ENCODE results near the gene RCVRN. TPM values are rescaled to one million over a fixed set of nuclear protein-coding genes. Genes with fewer than 3 reads are reported as not detected.

The RCVRN gene
- total and polyA plus RNA-seq, 2 of the 13 experiments (the other 11 are each of a cell fraction or from before 2014, with no cell fraction given), result not detected

DNA sequence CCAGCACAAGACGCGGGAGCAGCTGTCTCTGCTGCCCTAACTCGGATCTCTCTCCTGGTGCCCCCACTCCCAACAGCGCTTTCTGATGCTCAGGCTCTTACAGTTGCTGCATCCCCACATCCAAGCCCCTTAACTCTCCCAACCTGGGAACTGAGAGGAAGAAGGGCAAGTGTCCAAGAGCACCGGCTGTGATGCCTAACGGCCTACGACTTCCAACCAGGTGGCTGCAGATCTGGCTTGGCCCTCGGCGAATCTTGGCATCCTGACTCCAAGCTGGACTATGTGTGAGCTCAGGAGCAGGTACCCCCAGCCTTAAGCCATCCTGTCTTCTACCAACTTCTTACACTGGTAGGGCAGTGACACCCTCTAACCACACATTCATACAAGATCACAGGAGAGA, 38.3 kb upstream of the RCVRN start:
- Histone ChIP-seq H3K9me3 (ENCODE audit: low read length) (no peaks in the 10 kb centered on the region), H3K27ac (ENCODE audit: extremely low read length, insufficient read depth, low read length) (no peak overlapping the region), H3K79me2 (ENCODE audit: insufficient read depth, low read length) (no peaks in the 10 kb centered on the region), H3K4me2 (ENCODE audit: low read depth, low read length) (no peak overlapping the region), H3K4me3 (replicated peaks in 1 of 3; ENCODE audit: insufficient read depth in 1 of 3, low read depth in 2 of 3, low read length in 3 of 3) (no peak overlapping the region), H2AFZ (ENCODE audit: low read length) (no peak overlapping the region), H3K27me3 (ENCODE audit: control insufficient read depth in 1 of 2, insufficient read depth in 2 of 2, low read length in 2 of 2) (peaks cover 1 to 21% of the 10 kb centered on the region in 2 experiments; a peak in 3 of 5 replicates), H3K36me3 (replicated peaks in 1 of 2; ENCODE audit: control insufficient read depth in 1 of 2, insufficient read depth in 2 of 2, low read length in 2 of 2) (no peaks in the 10 kb centered on the region), H4K20me1 (ENCODE audit: insufficient read depth, low read length) (no peaks in the 10 kb centered on the region), H3K4me1 (ENCODE audit: insufficient read depth, low read length) (no peaks in the 10 kb centered on the region), H3K9ac (ENCODE audit: insufficient read depth, low read depth, low read length) (no peak overlapping the region)
- in situ Hi-C loops (cut with HindIII; ENCODE audit: extremely low pct_ligation_motif_present, low pct_unique_long_range_greater_than_20kb) (no loop called here), intact Hi-C loops (cut with micrococcal nuclease; ENCODE audit: unreplicated experiment) (no loop called here)
- TF ChIP-seq, protein P1, sequence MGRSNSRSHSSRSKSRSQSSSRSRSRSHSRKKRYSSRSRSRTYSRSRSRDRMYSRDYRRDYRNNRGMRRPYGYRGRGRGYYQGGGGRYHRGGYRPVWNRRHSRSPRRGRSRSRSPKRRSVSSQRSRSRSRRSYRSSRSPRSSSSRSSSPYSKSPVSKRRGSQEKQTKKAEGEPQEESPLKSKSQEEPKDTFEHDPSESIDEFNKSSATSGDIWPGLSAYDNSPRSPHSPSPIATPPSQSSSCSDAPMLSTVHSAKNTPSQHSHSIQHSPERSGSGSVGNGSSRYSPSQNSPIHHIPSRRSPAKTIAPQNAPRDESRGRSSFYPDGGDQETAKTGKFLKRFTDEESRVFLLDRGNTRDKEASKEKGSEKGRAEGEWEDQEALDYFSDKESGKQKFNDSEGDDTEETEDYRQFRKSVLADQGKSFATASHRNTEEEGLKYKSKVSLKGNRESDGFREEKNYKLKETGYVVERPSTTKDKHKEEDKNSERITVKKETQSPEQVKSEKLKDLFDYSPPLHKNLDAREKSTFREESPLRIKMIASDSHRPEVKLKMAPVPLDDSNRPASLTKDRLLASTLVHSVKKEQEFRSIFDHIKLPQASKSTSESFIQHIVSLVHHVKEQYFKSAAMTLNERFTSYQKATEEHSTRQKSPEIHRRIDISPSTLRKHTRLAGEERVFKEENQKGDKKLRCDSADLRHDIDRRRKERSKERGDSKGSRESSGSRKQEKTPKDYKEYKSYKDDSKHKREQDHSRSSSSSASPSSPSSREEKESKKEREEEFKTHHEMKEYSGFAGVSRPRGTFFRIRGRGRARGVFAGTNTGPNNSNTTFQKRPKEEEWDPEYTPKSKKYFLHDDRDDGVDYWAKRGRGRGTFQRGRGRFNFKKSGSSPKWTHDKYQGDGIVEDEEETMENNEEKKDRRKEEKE (IDR thresholded peaks at IDR 0.05), result no peak
- no peak for TF ChIP-seq ZSCAN30 (CRISPR knock-in tag; IDR thresholded peaks at IDR 0.05)
- TF ChIP-seq GTF2F1 (IDR thresholded peaks at IDR 0.05; ENCODE audit: low read length), result no peak
- no peak for TF ChIP-seq ZFP37 (CRISPR knock-in tag; IDR thresholded peaks at IDR 0.05; ENCODE audit: borderline replicate concordance)
- TF ChIP-seq, protein P2, sequence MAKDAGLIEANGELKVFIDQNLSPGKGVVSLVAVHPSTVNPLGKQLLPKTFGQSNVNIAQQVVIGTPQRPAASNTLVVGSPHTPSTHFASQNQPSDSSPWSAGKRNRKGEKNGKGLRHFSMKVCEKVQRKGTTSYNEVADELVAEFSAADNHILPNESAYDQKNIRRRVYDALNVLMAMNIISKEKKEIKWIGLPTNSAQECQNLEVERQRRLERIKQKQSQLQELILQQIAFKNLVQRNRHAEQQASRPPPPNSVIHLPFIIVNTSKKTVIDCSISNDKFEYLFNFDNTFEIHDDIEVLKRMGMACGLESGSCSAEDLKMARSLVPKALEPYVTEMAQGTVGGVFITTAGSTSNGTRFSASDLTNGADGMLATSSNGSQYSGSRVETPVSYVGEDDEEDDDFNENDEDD (CRISPR knock-in tag; IDR thresholded peaks at IDR 0.05; ENCODE audit: borderline replicate concordance), result no peak
- TF ChIP-seq MBD4 (IDR thresholded peaks at IDR 0.05; ENCODE audit: borderline replicate concordance, low read length), result no peak
- no peak for TF ChIP-seq ZNF460 (CRISPR knock-in tag; IDR thresholded peaks at IDR 0.05; ENCODE audit: borderline replicate concordance)
- no peak for TF ChIP-seq HIVEP1 (CRISPR knock-in tag; IDR thresholded peaks at IDR 0.05)
- no peak for TF ChIP-seq ARHGAP35 (CRISPR knock-in tag; IDR thresholded peaks at IDR 0.05; ENCODE audit: borderline replicate concordance)
- TF ChIP-seq SATB2 (CRISPR knock-in tag; IDR thresholded peaks at IDR 0.05), result no peak
- no peak for TF ChIP-seq ZFP36 (IDR thresholded peaks at IDR 0.05; ENCODE audit: borderline replicate concordance, low read depth, low read length, partially characterized antibody)
- no peak for TF ChIP-seq ZNF333 (CRISPR knock-in tag; IDR thresholded peaks at IDR 0.05; ENCODE audit: borderline replicate concordance)
- TF ChIP-seq ZFP41 (CRISPR knock-in tag; IDR thresholded peaks at IDR 0.05; ENCODE audit: borderline replicate concordance), result no peak
- POLR2A ChIA-PET, result no interaction called here
- ATAC-seq, result no peak
- CTCF ChIA-PET (ENCODE audit: low intra/inter-chr PET ratio, low total read pairs), result no interaction called here
- DNase-seq (ENCODE audit: low spot score), result no peak
- BruUV-seq (replicated peaks), result no TSS peak
- WGBS (ENCODE audit: low lambda C conversion rate), result 0% methylated on average over 2 of the region's 9 CpGs
- FAIRE-seq, result no peak

Measured in HepG2 (cell line).